ENCODE data around the gene CDC45. TPM values are rescaled to one million over a fixed set of nuclear protein-coding genes. Genes with fewer than 3 reads are reported as not detected.

Gene CDC45
- total RNA-seq, 1 donor from 2014 or later, result 6.2 TPM

- DNase-seq (ENCODE audit: low spot score), result no peak
- Mint-ChIP-seq H3K4me1 (ENCODE audit: unreplicated experiment) (peaks cover 25% of the 10 kb centered on the region), H3K36me3 (ENCODE audit: low read depth, unreplicated experiment) (peaks cover 16% of the 10 kb centered on the region), H3K27ac (ENCODE audit: unreplicated experiment) (peak overlapping the region; percentile 45), H3K9me3 (ENCODE audit: unreplicated experiment) (no peaks in the 10 kb centered on the region), H3K27me3 (ENCODE audit: unreplicated experiment) (peaks cover 4% of the 10 kb centered on the region), H3K4me3 (ENCODE audit: unreplicated experiment) (peak overlapping the region; percentile 90)
- TF ChIP-seq CTCF (IDR thresholded peaks at IDR 0.05; ENCODE audit: unreplicated experiment), result no peak
Observed at GRCh38 chr22:19478045-19478900, 1.4 kb upstream of the CDC45 start.

GRCh38 chr22:19478901-19479354 lies 792 bp upstream of the CDC45 start, which contains the start of gene UFD1:
Gene UFD1, minus strand, starts transcription at chr22:19479193. Its CDS starts 108 bp downstream, at chr22:19479085.
- peaks cover 3% of the 10 kb centered on the region for H3K27me3 Mint-ChIP-seq (ENCODE audit: unreplicated experiment)
- peaks cover 15% of the 10 kb centered on the region for H3K36me3 Mint-ChIP-seq (ENCODE audit: low read depth, unreplicated experiment)
- peak within 1 kb of the TSS; percentile 99 for H3K27ac Mint-ChIP-seq (ENCODE audit: unreplicated experiment)
- no peak for TF ChIP-seq CTCF (IDR thresholded peaks at IDR 0.05; ENCODE audit: unreplicated experiment)
- H3K4me3 Mint-ChIP-seq (ENCODE audit: unreplicated experiment), result peak within 1 kb of the TSS; percentile 90
- peak; percentile 74 for DNase-seq (ENCODE audit: low spot score)
- peaks cover 25% of the 10 kb centered on the region for H3K4me1 Mint-ChIP-seq (ENCODE audit: unreplicated experiment)
- H3K9me3 Mint-ChIP-seq (ENCODE audit: unreplicated experiment), result no peaks in the 10 kb centered on the region

GRCh38 chr22:19480173-19480568 lies 451 bp downstream of the CDC45 start:
- no peak for TF ChIP-seq CTCF (IDR thresholded peaks at IDR 0.05; ENCODE audit: unreplicated experiment)
- Mint-ChIP-seq H3K9me3 (ENCODE audit: unreplicated experiment) (no peaks in the 10 kb centered on the region), H3K27me3 (ENCODE audit: unreplicated experiment) (peaks cover 3% of the 10 kb centered on the region), H3K4me3 (ENCODE audit: unreplicated experiment) (peak overlapping the region; percentile 90), H3K27ac (ENCODE audit: unreplicated experiment) (peak overlapping the region; percentile 52), H3K36me3 (ENCODE audit: low read depth, unreplicated experiment) (peaks cover 12% of the 10 kb centered on the region), H3K4me1 (ENCODE audit: unreplicated experiment) (peaks cover 25% of the 10 kb centered on the region)
- no peak for DNase-seq (ENCODE audit: low spot score)

- Mint-ChIP-seq H3K27me3 (ENCODE audit: unreplicated experiment) (peaks cover 3% of the 10 kb centered on the region), H3K9me3 (ENCODE audit: unreplicated experiment) (no peaks in the 10 kb centered on the region), H3K36me3 (ENCODE audit: low read depth, unreplicated experiment) (peaks cover 6% of the 10 kb centered on the region), H3K4me1 (ENCODE audit: unreplicated experiment) (peaks cover 25% of the 10 kb centered on the region), H3K4me3 (ENCODE audit: unreplicated experiment) (peak overlapping the region; percentile 90), H3K27ac (ENCODE audit: unreplicated experiment) (no peak overlapping the region)
- no peak for TF ChIP-seq CTCF (IDR thresholded peaks at IDR 0.05; ENCODE audit: unreplicated experiment)
- no peak for DNase-seq (ENCODE audit: low spot score)
Observed at GRCh38 chr22:19480789-19481188, 1.1 kb downstream of the CDC45 start.

GRCh38 chr22:19482297-19482696 lies 2.6 kb downstream of the CDC45 start:
- Mint-ChIP-seq H3K36me3 (ENCODE audit: low read depth, unreplicated experiment) (peaks cover 4% of the 10 kb centered on the region), H3K27me3 (ENCODE audit: unreplicated experiment) (peaks cover 3% of the 10 kb centered on the region), H3K4me3 (ENCODE audit: unreplicated experiment) (no peak overlapping the region), H3K4me1 (ENCODE audit: unreplicated experiment) (peaks cover 17% of the 10 kb centered on the region), H3K27ac (ENCODE audit: unreplicated experiment) (no peak overlapping the region), H3K9me3 (ENCODE audit: unreplicated experiment) (no peaks in the 10 kb centered on the region)
- no peak for DNase-seq (ENCODE audit: low spot score)
- no peak for TF ChIP-seq CTCF (IDR thresholded peaks at IDR 0.05; ENCODE audit: unreplicated experiment)
